Measurements from ENCODE around the gene POLR2J3.
"Not testable (repeated sequence)": the region's sequence is repeated elsewhere in the genome, so short reads cannot be mapped to it uniquely, and the experiment has no call there.

DNA sequence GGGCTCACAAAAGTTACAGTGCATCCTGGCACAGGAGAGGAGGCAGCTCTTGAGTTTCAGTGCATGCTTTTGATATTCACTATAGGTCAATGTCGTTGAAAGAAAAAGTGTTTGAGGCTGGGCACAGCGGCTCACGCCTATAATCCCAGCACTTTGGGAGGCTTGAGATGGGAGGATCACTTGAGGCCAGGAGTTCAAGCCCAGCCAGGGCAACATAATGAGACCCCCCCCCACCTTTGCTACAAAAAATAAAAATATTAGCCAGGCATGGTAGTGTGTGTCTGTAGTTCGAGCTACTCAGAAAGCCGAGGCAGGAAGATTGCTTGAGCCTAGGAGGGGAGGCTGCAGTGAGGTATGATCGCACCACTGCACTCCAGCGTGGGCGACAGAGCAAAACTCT, 45.7 kb upstream of the POLR2J3 start:
- TF ChIP-seq, protein P1, sequence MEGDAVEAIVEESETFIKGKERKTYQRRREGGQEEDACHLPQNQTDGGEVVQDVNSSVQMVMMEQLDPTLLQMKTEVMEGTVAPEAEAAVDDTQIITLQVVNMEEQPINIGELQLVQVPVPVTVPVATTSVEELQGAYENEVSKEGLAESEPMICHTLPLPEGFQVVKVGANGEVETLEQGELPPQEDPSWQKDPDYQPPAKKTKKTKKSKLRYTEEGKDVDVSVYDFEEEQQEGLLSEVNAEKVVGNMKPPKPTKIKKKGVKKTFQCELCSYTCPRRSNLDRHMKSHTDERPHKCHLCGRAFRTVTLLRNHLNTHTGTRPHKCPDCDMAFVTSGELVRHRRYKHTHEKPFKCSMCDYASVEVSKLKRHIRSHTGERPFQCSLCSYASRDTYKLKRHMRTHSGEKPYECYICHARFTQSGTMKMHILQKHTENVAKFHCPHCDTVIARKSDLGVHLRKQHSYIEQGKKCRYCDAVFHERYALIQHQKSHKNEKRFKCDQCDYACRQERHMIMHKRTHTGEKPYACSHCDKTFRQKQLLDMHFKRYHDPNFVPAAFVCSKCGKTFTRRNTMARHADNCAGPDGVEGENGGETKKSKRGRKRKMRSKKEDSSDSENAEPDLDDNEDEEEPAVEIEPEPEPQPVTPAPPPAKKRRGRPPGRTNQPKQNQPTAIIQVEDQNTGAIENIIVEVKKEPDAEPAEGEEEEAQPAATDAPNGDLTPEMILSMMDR (IDR thresholded peaks at IDR 0.05): not testable (repeated sequence)
- not testable (repeated sequence) for TF ChIP-seq EZH2 (IDR thresholded peaks at IDR 0.05)
